ENCODE measurements around the gene HHIPL2.
"Not testable (repeated sequence)": the region's sequence is repeated elsewhere in the genome, so short reads cannot be mapped to it uniquely, and the experiment has no call there.

The HHIPL2 gene

DNA sequence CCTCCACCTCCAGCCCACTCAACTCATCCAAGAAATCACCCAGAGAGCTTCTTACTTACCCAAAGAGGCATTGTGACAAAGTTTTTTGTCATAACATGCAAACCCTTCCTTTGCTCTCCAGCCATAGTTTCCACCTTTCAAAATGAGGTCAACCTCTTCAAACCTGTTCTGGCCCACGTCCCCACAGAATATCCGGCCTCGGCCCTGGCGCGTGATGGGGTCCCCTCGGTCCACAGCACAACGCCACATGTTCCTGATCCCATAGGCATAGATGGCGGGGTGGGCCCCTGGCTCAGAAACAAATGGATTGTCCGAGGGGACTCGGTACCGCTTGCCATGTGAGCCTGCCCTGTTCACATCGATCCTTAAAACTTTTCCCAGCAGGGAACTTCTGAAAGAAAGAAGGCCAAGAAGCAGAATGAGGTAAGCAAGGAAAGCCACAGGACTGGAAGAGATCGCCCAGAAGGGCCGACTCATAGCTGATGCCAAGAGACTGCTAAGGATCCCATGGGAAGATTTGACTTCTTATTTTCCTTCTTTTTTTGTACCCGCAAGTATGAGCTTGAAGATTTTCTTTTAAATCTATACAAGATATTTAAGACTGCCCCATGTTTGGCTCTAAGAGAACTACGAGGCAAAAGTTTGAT is 7.8 kb downstream of the HHIPL2 start:
- no peak for DNase-seq (ENCODE audit: low read depth)

DNA sequence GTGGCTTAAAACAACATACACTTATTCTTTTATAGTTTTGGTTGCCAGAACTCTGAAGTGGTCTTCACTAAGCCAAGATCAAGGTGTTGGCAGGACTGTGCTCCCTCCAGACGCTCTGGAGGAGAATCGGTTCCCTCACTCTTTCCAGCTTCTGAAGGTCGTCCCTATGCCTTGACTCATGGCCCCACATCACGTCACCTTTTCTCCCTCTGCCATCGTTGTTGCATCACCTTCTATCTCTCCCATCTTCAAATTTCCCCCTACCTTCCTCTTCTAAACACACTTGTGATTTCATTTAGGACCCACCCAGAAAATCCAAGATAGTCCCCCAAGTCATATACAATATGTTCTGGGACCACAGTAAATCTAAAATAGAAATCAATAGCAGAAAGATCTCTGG is 12.4 kb downstream of the HHIPL2 start:
- no peak for DNase-seq (ENCODE audit: low read depth)

DNA sequence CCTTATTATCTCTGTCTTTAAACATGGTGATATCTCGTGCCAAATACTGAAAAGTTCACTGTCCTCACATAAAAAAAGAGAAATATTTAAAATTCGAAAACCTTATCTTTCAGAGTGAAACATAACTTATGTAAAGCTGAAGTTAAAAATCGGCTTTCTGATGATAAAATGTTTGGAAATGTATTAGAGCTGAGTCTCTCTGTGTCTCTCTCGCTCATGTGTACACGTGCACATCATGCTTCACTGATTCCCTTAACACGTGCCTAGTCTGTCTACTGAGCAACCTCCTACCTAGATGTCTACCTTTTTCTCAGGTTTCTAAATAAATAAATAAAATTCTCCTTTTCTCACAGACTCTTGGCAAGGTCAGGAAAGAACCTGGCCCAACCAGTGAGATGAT is 17.1 kb downstream of the HHIPL2 start:
- DNase-seq (ENCODE audit: low read depth) = no peak

DNA sequence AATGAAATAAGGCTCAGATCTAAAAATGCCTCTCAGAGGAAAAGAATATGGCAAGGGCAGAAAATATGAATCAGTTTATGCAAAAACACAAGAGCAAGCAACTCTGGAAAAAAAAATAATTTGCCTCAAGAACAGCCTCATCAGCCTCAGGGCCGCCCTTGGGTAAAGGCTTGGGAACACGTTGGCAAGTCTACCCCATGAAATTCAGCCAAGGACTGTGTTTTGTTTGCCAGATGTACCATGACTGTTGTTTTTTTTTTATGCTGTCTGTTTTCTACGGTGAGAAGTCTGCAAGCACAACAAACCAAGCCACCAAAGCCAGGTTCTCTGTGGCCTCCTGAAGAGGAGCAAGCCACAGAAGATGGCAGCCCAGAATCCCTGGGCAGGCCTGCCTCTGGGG is 18.0 kb downstream of the HHIPL2 start:
- DNase-seq (ENCODE audit: low read depth) = no peak

DNA sequence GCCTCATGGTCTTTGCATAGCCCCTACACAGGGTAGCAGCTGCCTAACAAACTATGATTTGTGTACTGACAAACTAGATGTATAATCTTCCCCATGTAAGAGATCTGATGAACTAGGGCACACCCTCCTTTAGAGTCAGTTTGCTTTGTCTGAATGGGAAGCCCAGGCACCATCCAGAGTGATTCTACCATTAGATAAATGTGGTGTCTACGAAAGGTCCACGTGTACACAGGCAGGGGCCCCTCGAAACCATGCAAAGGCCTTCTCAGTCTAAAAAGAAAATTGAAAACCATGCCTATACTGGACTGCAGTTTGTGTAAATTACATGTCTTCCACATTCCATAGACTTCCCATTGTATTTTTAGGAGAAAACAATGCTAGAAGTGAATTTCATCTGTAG is 18.7 kb downstream of the HHIPL2 start:
- no peak for DNase-seq (ENCODE audit: low read depth)

DNA sequence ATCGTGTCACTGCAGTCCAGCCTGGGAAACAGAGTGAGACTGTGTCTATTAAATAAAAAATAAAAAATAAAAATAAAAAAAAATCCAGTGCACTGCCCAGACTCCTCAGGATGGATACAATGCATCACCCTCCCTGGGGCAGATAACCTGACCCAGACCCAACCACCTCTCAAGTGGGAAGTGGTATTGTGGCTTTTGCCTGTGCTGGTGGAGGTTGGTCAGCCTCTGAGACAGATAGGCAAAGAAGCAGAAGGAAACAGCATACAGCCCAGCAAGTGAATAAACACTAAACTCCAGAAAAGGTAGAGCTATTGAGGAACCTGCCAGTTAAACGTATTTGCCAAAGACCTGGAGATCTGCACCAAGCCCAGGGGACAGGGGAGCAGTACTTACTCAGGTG is 22.0 kb downstream of the HHIPL2 start:
- no peak for DNase-seq (ENCODE audit: low read depth)

DNA sequence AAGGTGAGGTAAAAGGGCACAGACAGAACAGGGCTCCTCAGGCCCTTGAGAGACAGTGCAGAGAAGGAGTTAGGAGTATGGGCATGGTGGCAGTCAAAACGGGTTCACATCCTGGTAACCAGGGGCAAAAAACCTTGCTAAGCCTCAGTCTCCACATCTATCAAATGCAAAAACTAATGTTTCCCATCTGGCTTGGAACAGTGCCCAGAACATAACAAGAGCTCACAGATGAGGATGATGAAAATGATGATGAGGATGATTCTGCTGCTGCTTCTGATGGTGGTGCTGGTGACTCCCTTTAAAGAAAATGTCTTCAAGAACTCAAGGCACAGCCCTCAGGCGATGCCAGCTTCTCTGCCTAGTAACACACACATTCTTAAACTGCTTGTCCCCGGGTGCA is 24.1 kb downstream of the HHIPL2 start:
- no peak for DNase-seq (ENCODE audit: low read depth)

DNA sequence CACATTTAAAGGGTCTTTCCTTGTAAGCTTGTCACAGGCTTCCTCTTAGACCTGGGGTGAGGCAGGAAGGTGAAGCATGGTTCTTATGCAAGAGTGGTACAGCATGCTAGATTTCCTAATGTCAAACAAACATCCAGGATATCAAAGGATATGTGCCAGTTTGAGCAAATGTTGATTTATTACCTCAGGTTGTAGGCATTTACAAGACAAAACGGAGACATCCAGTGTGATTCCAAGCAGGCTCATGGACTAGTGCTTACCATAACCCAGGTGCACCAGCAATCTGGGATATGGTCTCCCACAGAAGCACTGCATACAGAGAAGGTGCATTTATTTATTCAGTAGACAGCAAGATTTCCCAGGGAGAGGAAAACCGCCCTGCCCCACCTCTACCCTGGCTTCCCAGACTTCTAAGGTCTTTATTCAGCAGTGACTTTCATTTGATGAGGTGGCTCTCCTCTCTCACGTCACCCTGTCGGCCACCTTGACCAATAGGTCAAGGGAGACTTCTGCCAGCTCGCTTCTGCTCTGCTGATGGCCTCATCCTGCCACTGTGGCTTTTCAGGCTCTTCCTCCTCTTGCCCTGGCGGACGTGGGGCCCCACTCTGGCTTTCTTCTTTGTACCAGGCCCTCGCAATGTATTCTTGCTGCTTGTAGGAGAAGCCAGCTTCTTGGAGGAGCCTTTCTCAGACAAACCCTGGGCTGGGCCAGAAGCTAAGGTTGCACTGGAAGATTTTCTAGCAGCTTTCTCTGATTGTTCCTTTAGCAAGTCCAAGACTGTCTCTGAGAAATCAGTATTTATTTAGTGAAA is 25.6 kb downstream of the HHIPL2 start:
- no peak for DNase-seq (ENCODE audit: low read depth)

DNA sequence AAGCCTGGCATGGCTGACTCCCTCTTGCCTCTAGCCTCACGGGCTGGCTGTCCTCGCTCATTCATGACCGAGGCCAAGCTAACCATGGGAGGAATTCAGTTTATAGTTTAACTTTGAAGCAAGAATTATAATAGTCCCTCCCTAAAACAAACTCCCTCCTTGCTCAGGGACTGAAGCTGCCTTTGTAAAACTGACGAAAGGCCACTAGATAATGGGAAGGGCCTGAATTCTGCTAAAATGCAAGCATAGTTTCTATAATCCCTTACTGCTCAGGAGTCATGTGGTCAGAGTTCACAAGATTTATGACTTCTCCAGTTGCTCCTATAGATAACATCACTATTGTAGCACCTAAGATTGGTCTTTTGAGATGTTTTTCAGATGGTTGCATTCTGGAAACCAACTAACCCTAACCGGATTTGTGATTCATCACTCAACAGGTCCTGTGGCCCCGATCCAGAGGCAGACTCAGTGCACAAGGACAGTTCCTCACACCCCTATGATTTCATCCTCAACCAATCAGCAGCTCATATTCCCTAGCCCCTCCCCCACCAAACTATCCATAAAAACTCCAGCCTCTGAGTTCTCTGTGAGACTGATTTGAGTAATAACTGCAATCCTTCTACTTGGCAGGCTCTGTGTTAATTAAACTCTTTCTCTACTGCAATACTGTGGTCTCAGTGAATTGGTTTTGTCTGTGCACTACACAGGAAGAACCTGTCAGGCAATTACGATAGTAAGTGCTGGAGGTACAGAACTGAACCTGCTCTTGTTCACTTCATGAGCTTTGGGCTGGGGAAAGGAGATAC is 26.4 kb downstream of the HHIPL2 start:
- no peak for DNase-seq (ENCODE audit: low read depth)

DNA sequence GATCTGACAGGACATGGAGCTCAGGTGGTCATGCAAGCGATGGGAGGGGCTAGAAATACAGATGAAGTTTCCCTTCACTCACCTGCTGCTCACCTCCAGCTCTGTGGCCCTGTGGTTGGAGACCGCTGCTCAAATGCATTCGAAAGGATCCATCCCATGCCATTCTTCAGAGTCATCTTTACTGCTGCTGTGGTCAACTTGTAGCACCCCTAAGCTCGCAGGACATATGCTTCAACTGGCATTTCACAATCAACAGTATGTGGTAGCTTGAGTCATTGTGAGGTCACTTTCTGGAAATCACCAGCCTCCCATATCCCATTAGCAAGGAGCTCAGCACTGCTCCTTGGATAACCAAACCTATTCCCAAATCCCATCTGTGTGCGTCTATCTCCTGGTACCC is 58.4 kb downstream of the HHIPL2 start:
- not testable (repeated sequence) for DNase-seq (ENCODE audit: low read depth)

DNA sequence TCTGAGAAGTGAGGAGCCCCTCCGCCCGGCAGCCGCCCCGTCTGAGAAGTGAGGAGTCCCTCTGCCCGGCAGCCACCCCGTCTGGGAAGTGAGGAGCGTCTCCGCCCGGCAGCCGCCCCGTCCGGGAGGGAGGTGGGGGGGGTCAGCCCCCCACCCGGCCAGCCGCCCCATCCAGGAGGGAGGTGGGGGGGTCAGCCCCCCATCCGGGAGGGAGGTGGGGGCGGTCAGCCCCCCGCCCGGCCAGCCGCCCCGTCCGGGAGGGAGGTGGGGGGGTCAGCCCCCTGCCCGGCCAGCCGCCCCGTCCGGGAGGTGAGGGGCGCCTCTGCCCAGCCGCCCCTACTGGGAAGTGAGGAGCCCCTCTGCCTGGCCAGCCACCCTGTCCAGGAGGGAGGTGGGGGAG is 60.1 kb downstream of the HHIPL2 start:
- DNase-seq (ENCODE audit: low read depth) = not testable (repeated sequence)

DNA sequence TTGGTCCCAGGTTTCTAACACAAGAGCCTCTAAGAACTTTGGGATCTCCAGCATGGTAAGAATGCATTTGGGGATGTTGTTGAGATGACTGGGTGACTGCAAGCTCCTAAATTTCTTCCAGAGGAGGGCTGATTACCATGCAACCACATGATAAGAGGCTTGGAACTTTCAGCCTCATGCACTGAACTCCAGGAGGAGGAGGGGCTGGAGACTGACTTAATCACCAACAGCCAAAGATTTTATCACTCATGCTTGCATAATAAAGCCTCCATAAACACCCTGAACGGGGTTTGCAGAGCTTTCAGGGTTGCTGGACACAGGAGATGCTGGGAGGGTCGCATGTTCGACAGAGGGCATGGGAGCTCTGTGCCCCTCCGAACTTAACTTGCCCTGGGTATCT is 63.9 kb downstream of the HHIPL2 start:
- DNase-seq (ENCODE audit: low read depth) = not testable (repeated sequence)

DNA sequence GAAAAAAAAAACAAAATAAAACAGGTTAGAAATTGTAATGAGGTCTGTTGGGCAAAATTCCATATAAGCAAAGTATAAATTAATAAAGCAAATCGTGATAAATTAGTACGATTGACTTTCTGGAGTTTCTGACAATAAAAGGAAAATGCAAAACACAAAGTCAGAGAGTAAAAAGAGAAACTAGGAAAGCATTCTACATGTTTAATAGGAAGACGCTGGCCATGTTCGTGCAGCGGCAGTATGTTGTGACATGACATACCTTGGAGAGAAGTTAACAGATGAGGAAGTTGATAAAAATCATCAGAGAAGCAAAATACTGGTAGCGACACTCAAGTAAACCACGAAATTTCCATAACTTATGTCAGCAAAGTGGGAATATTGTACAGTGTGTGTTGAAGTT is 68.3 kb downstream of the HHIPL2 start:
- DNase-seq (ENCODE audit: low read depth) = not testable (repeated sequence)

DNA sequence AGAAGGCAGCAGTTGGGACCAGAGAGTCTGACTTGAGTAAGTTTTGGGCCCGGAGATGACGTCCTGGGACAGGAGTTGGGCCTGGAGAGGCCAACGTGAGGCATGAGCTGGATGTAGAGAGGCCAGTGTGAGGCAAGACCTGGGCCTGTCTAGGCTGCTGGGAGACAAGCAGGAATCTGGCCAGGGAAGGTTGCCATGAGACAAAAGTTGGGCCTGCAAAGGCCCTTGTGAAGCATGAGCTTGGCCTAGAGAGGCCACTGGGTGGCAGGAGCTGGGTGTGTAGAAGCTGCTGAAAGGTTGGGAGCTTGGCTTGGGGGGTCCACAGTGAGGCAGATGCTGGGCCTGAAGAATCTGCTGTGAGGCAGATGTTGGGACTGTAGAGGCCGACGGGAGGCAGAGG is 71.5 kb downstream of the HHIPL2 start:
- DNase-seq (ENCODE audit: low read depth) = not testable (repeated sequence)

DNA sequence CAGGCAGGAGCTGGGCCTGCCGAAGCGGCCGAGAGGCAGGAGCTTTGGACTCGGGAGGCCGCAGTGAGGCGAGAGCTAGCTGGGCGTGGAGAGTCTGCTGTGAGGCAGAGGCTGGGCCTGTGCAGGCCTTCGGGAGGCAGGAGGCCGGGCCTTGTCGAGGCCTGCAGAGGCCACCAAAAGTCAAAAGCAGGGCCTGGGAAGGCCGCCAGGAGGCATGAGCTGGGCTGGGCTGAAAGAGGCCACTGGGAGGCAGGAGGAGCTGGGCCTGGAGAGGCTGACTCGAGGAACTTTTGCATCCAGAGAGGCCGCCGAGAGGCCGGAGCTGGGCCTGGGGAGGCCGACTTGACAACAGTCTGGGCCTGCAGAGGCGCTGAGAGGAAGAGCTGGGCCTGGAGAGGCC is 74.2 kb downstream of the HHIPL2 start:
- not testable (repeated sequence) for DNase-seq (ENCODE audit: low read depth)

DNA sequence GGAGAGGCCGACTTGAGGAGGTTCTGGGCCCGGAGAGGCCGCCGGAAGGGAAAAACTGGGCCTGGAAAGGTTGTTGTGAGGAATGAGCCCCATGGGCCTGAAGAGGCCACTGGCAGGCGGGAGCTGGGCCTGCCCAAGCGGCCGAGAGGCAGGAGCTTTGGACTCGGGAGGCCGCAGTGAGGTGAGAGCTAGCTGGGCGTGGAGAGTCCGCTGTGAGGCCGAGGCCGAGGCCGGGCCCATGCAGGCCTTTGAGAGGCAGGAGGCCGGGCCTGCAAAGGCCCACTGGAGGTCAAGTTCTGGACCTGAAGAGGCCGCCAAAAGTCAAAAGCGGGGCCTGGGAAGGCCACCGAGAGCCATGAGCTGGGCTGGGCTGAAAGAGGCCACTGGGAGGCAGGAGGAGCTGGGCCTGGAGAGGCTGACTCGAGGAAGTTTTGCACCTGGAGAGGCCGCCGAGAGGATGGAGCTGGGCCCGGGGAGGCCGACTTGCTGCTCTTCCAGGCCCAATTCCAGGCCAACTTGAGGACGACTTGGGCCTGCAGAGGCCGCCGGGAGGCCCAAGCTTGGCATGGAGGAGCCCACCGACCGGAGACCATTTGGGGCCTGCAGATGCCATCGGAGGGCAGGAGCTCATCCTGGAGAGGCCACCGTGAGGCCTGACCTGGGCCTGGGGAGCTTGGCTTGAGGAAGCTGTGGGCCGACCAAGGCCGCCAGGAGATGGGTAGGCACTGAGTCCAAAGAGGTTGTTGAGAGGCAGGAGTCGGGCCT is 74.9 kb downstream of the HHIPL2 start:
- not testable (repeated sequence) for DNase-seq (ENCODE audit: low read depth)

Measured in stimulated activated CD4-positive, alpha-beta T cell treated with anti-CD3 and anti-CD28 coated beads, Interleukin-2, amount 100 ng/mL, for 4 hours (primary cell).